Measurements from ENCODE around the gene ZNF317.

ZNF317 gene

DNA sequence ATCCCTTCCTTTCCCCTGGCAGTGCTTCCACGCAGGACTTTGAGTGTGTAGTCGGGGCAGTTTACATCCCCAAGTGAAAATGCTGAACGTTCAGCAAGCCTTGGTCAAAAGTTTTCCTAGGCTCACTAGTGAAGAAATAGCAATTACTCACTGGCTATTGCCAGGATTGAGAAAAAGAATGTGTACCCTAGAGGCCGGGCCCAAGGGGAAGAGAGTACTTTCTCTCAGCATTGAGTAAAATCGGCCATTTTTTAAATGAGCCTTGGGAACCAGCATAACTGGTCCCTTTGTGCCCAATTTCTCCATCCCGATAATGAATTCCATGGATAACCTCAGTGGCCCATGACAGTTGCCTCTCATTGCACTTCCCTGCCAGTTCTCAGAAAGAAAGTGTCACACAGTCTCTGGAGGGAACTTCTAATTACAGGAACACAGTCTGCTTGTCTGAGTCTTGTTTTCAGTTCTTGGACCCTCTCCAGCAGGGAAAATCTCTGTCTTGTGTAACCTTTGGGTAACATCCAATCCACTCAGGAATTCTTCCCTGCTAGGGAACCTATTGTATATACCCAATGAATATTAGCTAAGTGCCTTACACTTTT lies 31.3 kb downstream of the ZNF317 start:
- Histone ChIP-seq H3K4me1 (ENCODE audit: insufficient read depth, low read length) (no peaks in the 10 kb centered on the region), H3K9me3 (ENCODE audit: insufficient read depth, low read length, severe bottlenecking) (no peaks in the 10 kb centered on the region), H3K27ac (ENCODE audit: low read length) (no peak overlapping the region), H3K27me3 (ENCODE audit: insufficient read depth, low read length, poor library complexity) (no peaks in the 10 kb centered on the region), H3K9ac (ENCODE audit: low read depth, low read length) (no peak overlapping the region), H3K4me2 (ENCODE audit: insufficient read depth, low read length) (no peak overlapping the region), H3K79me2 (ENCODE audit: insufficient read depth, low read length) (no peaks in the 10 kb centered on the region), H3K36me3 (ENCODE audit: insufficient read depth, low read length) (peaks cover 4% of the 10 kb centered on the region; the same call in 1 of the 2 replicates), H3K4me3 (ENCODE audit: low read depth in 1 of 2, low read length in 2 of 2) (no peak overlapping the region), H4K20me1 (ENCODE audit: insufficient read depth, low read length) (no peaks in the 10 kb centered on the region), H2AFZ (ENCODE audit: low read depth, low read length) (no peak overlapping the region)
- TF ChIP-seq, protein P1, sequence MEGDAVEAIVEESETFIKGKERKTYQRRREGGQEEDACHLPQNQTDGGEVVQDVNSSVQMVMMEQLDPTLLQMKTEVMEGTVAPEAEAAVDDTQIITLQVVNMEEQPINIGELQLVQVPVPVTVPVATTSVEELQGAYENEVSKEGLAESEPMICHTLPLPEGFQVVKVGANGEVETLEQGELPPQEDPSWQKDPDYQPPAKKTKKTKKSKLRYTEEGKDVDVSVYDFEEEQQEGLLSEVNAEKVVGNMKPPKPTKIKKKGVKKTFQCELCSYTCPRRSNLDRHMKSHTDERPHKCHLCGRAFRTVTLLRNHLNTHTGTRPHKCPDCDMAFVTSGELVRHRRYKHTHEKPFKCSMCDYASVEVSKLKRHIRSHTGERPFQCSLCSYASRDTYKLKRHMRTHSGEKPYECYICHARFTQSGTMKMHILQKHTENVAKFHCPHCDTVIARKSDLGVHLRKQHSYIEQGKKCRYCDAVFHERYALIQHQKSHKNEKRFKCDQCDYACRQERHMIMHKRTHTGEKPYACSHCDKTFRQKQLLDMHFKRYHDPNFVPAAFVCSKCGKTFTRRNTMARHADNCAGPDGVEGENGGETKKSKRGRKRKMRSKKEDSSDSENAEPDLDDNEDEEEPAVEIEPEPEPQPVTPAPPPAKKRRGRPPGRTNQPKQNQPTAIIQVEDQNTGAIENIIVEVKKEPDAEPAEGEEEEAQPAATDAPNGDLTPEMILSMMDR (IDR thresholded peaks at IDR 0.05; ENCODE audit: borderline replicate concordance, extremely low read depth, low read length, poor library complexity, severe bottlenecking) = no peak
- TF ChIP-seq EZH2 (IDR thresholded peaks at IDR 0.05; ENCODE audit: borderline replicate concordance, low read depth, low read length, severe bottlenecking) = no peak
- DNase-seq (no peak), ATAC-seq (ENCODE audit: insufficient read depth, low read depth) (no peak)

- Histone ChIP-seq H3K4me2 (ENCODE audit: insufficient read depth, low read length) (no peak overlapping the region), H3K27me3 (ENCODE audit: insufficient read depth, low read length, poor library complexity) (no peaks in the 10 kb centered on the region), H2AFZ (ENCODE audit: low read depth, low read length) (no peak overlapping the region), H3K27ac (ENCODE audit: low read length) (no peak overlapping the region), H3K36me3 (ENCODE audit: insufficient read depth, low read length) (no peaks in the 10 kb centered on the region), H3K4me1 (ENCODE audit: insufficient read depth, low read length) (no peaks in the 10 kb centered on the region), H3K9me3 (ENCODE audit: insufficient read depth, low read length, severe bottlenecking) (no peaks in the 10 kb centered on the region), H3K9ac (ENCODE audit: low read depth, low read length) (no peak overlapping the region), H3K4me3 (ENCODE audit: low read depth in 1 of 2, low read length in 2 of 2) (no peak overlapping the region), H4K20me1 (ENCODE audit: insufficient read depth, low read length) (no peaks in the 10 kb centered on the region), H3K79me2 (ENCODE audit: insufficient read depth, low read length) (no peaks in the 10 kb centered on the region)
- TF ChIP-seq, protein P1 (IDR thresholded peaks at IDR 0.05; ENCODE audit: borderline replicate concordance, extremely low read depth, low read length, poor library complexity, severe bottlenecking) = no peak
- no peak for TF ChIP-seq EZH2 (IDR thresholded peaks at IDR 0.05; ENCODE audit: borderline replicate concordance, low read depth, low read length, severe bottlenecking)
- no peak for DNase-seq
- no peak for ATAC-seq (ENCODE audit: insufficient read depth, low read depth)
Observed at GRCh38 chr19:9175326-9175725, 35.1 kb downstream of the ZNF317 start.

DNA sequence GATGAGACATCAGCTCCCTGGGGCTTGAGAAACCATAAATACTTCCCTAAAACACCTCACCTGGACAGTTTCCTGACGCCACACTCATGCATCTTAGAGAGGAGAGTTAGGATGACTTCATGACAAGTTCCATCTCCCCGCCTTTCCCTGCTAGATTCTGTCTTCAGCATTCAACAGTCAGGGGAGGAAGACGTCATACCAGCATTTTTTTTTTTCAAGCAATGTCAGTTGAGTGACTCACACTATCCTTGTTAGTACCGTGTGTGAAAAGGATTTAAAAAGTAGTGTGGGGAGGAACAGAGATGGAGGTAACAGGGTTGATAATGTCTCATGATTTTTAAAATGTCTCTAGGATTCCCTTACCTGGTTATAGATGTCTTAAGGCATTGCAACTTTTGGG lies 38.7 kb downstream of the ZNF317 start, which contains the start of gene OR7D2:
Gene OR7D2, plus strand, starts transcription at position 79 of the 400 bp plus-strand sequence. CDS start 6,803 bp downstream, outside the sequence.
- Histone ChIP-seq H3K9me3 (ENCODE audit: insufficient read depth, low read length, severe bottlenecking) (no peaks in the 10 kb centered on the region), H3K79me2 (ENCODE audit: insufficient read depth, low read length) (no peaks in the 10 kb centered on the region), H4K20me1 (ENCODE audit: insufficient read depth, low read length) (no peaks in the 10 kb centered on the region), H2AFZ (ENCODE audit: low read depth, low read length) (no peak within 1 kb of the TSS), H3K9ac (ENCODE audit: low read depth, low read length) (no peak within 1 kb of the TSS), H3K4me2 (ENCODE audit: insufficient read depth, low read length) (no peak within 1 kb of the TSS), H3K36me3 (ENCODE audit: insufficient read depth, low read length) (no peaks in the 10 kb centered on the region), H3K27ac (ENCODE audit: low read length) (no peak within 1 kb of the TSS), H3K4me1 (ENCODE audit: insufficient read depth, low read length) (no peaks in the 10 kb centered on the region), H3K27me3 (ENCODE audit: insufficient read depth, low read length, poor library complexity) (no peaks in the 10 kb centered on the region), H3K4me3 (ENCODE audit: low read depth in 1 of 2, low read length in 2 of 2) (no peak within 1 kb of the TSS)
- ATAC-seq (ENCODE audit: insufficient read depth, low read depth) (no peak), DNase-seq (no peak)
- no peak for TF ChIP-seq EZH2 (IDR thresholded peaks at IDR 0.05; ENCODE audit: borderline replicate concordance, low read depth, low read length, severe bottlenecking)
- TF ChIP-seq, protein P1 (IDR thresholded peaks at IDR 0.05; ENCODE audit: borderline replicate concordance, extremely low read depth, low read length, poor library complexity, severe bottlenecking) = no peak

Measured in DND-41 (cell line).